Pancreas (tissue), 10 donors: Measurements from ENCODE around the gene SEC23A. TPM values are rescaled to one million over a fixed set of nuclear protein-coding genes. Genes with fewer than 3 reads are reported as not detected.
A peak's percentile ranks its signal among the peaks of the same experiment; 100 is the strongest.
"Not testable (repeated sequence)": the region's sequence is repeated elsewhere in the genome, so short reads cannot be mapped to it uniquely, and the experiment has no call there.

ENCODE experiments used
- ATAC-seq, 4 donors: fragments of 200-7000 bp; cut with Tn5 transposase; one replicate each; pipeline versions ENCODE4 v1.8.0 to v1.9.1; 2020; ENCODE audit warnings: mild to moderate bottlenecking in 4 of 4, moderate library complexity in 4 of 4
- DNase-seq, 6 donors: peaks; one replicate each; pipeline ENCODE4 v3.0.0-alpha.2; 2020
- FAIRE-seq: peaks from 2 replicates; lab custom pipeline; 2012; peaks lifted over from hg19 to GRCh38; lab: Jason Lieb, UNC
- H3K27ac ChIP-seq, 4 donors: fragments of 200-600 bp; sonication (generic); 1 replicate in 3 of 4; 2 replicates in 1 of 4; pipeline versions ENCODE4 v1.5.0 to v1.8.0; 2020
- H3K27me3 ChIP-seq, 4 donors: fragments of 200-600 bp; one replicate each; pipeline ENCODE4 v1.8.0; 2021
- H3K36me3 ChIP-seq, 3 donors: fragments of 200-600 bp; sonication (generic) in 1 of 3; one replicate each; pipeline versions ENCODE4 v1.5.0 to v1.8.0; 2020 to 2021
- H3K4me1 ChIP-seq, 3 donors: fragments of 200-600 bp; one replicate each; pipeline ENCODE4 v1.8.0; 2021
- H3K4me3 ChIP-seq, 4 donors: fragments of 200-600 bp; sonication (generic) in 2 of 4; one replicate each; pipeline versions ENCODE4 v1.5.0 to v1.8.0; 2020 to 2021
- H3K9me3 ChIP-seq, 4 donors: fragments of 200-600 bp; one replicate each; pipeline ENCODE4 v1.8.0; 2021
- CTCF ChIP-seq, 4 donors: fragments of 200-600 bp; sonication (generic) in 3 of 4; IDR thresholded peaks; one replicate each; pipeline versions ENCODE4 v1.5.0 to v1.8.0; 2021; ENCODE audit warnings: antibody characterized with exemption in 4 of 4
- WGBS, 2 donors: extraction: QIAGEN DNeasy Blood & Tissue Kit; methylation state at CpG; one replicate each; pipeline ENCODE4 v1.1.7; 2013; 5-methylcytosine and 5-hydroxymethylcytosine counted together
- intact Hi-C, 3 donors: fragments of 100-400 bp; cut with DNase I; formaldehyde crosslinking; loops; one replicate each; pipeline versions ENCODE4 v1.11.1 to v1.14.2; 2022
- polyA plus RNA-seq, 2 donors: library from polyadenylated mRNA; stranded (reverse); fragments of 200-250 nt; gene quantifications; one replicate each; pipeline ENCODE4 v1.2.3, GENCODE V29; 2013
- total RNA-seq, 6 donors: library from RNA; stranded (reverse); fragmentation: NEBNext Ultra II Directional in 4 of 6; extraction: Animal tissue kit (Norgen Biotek cat#: 25700) in 4 of 6; gene quantifications; one replicate each; pipeline versions ENCODE4 v1.2.1 to v1.2.4, GENCODE V29; 2021 to 2023
- donor health status: healthy with polysubstance abuse.
- donor health status: DM: no; HTN: no; CAD: no; lungs with moderate emphysema.
- donor health status: DM: no; HTN: no; CAD: no.
- donor health status: control.
- donor health status: control.
- donor health status: Bipolar disorder and iron deficiency.
- donor health status: DM: yes; HTN: yes; CAD: no.
- donor health status: DM: no; HTN: no; CAD: no.
- donor health status: DM: no; HTN: no; CAD: no.
- donor health status: DM: yes; HTN: yes; CAD: no.

SEC23A gene
- total and polyA plus RNA-seq, 8 donors = 7.6 to 19.7 (median 9.9) TPM

- FAIRE-seq = no peak
- Histone ChIP-seq H3K4me3 (no peak overlapping the region), H3K27me3 (no peaks in the 10 kb centered on the region), H3K36me3 (peaks cover 0 to 72% (median 10%) of the 10 kb centered on the region in 3 donors), H3K4me1 (no peaks in the 10 kb centered on the region), H3K27ac (no peak overlapping the region), H3K9me3 (no peaks in the 10 kb centered on the region)
- TF ChIP-seq CTCF (IDR thresholded peaks at IDR 0.05) = no peak
- intact Hi-C loops = no loop called here
- no peak for DNase-seq
- 87 to 89% methylated on average over 2 of the region's 2 CpGs for WGBS, 2 donors
- ATAC-seq = peak in 1 of 4 donors; percentile 12
Observed at GRCh38 chr14:39050389-39050788, 52.6 kb downstream of the SEC23A start.

- H3K27ac ChIP-seq, intact Hi-C loops, ATAC-seq, H3K4me3 ChIP-seq, H3K27me3 ChIP-seq, H3K9me3 ChIP-seq, H3K4me1 ChIP-seq, DNase-seq, FAIRE-seq: not testable (repeated sequence)
- H3K36me3 ChIP-seq = peaks cover 2 to 52% (median 7%) of the 10 kb centered on the region in 3 donors
- WGBS, 2 donors = 96 to 98% methylated on average over 6 of the region's 6 CpGs
Observed at GRCh38 chr14:39045889-39046288, 57.1 kb downstream of the SEC23A start.

GRCh38 chr14:39043352-39043943 lies 59.6 kb downstream of the SEC23A start:
- no peak overlapping the region for H3K27ac ChIP-seq
- no peak for FAIRE-seq
- intact Hi-C loops = no loop called here
- no peak for DNase-seq
- H3K4me3 ChIP-seq = no peak overlapping the region
- no peak for ATAC-seq
- WGBS, 2 donors = 88 to 94% methylated on average over 1 of the region's 1 CpG
- no peak for TF ChIP-seq CTCF (IDR thresholded peaks at IDR 0.05)
- no peaks in the 10 kb centered on the region for H3K27me3 ChIP-seq
- peaks cover 2 to 62% (median 11%) of the 10 kb centered on the region in 3 donors for H3K36me3 ChIP-seq
- no peaks in the 10 kb centered on the region for H3K9me3 ChIP-seq
- no peaks in the 10 kb centered on the region for H3K4me1 ChIP-seq

- Histone ChIP-seq H3K27me3 (no peaks in the 10 kb centered on the region), H3K27ac (no peak overlapping the region), H3K36me3 (peaks cover 2 to 41% (median 15%) of the 10 kb centered on the region in 3 donors), H3K9me3 (no peaks in the 10 kb centered on the region), H3K4me3 (no peak overlapping the region), H3K4me1 (no peaks in the 10 kb centered on the region)
- no peak for ATAC-seq
- DNase-seq = no peak
- intact Hi-C loops = no loop called here
- 95 to 100% methylated on average over 2 of the region's 2 CpGs for WGBS, 2 donors
- no peak for FAIRE-seq
- no peak for TF ChIP-seq CTCF (IDR thresholded peaks at IDR 0.05)
Observed at GRCh38 chr14:39040529-39040928, 62.5 kb downstream of the SEC23A start.

- DNase-seq (no peak), FAIRE-seq (no peak), ATAC-seq (no peak)
- no peaks in the 10 kb centered on the region for H3K4me1 ChIP-seq
- intact Hi-C loops = no loop called here
- H3K27ac ChIP-seq = no peak overlapping the region
- H3K36me3 ChIP-seq = peaks cover 0 to 31% (median 11%) of the 10 kb centered on the region in 3 donors
- no peaks in the 10 kb centered on the region for H3K9me3 ChIP-seq
- TF ChIP-seq CTCF (IDR thresholded peaks at IDR 0.05) = no peak
- 93 to 98% methylated on average over 2 of the region's 2 CpGs for WGBS, 2 donors
- no peak overlapping the region for H3K4me3 ChIP-seq
- no peaks in the 10 kb centered on the region for H3K27me3 ChIP-seq
Observed at GRCh38 chr14:39038542-39038941, 64.5 kb downstream of the SEC23A start.
